Measurements from ENCODE around the gene SMIM27. TPM values are rescaled to one million over a fixed set of nuclear protein-coding genes. Genes with fewer than 3 reads are reported as not detected.

SMIM27 gene
- total RNA-seq, 4 donors from 2014 or later, result 4.1 to 10.9 (median 4.6) TPM

- no peak for TF ChIP-seq CTCF (IDR thresholded peaks at IDR 0.05; ENCODE audit: low read depth)
These were observed 13.8 kb downstream of the SMIM27 start for GRCh38 chr9:32565967-32566366.

GRCh38 chr9:32566770-32567169, 14.6 kb downstream of the SMIM27 start:
- TF ChIP-seq CTCF (IDR thresholded peaks at IDR 0.05; ENCODE audit: low read depth), result no peak

GRCh38 chr9:32570262-32570661, 18.1 kb downstream of the SMIM27 start:
- no peak for TF ChIP-seq CTCF (IDR thresholded peaks at IDR 0.05; ENCODE audit: low read depth)

- TF ChIP-seq CTCF (IDR thresholded peaks at IDR 0.05; ENCODE audit: low read depth), result no peak
These were observed 20.1 kb downstream of the SMIM27 start for GRCh38 chr9:32571969-32572899.

- no peak for TF ChIP-seq CTCF (IDR thresholded peaks at IDR 0.05; ENCODE audit: low read depth)
These were observed 20.9 kb downstream of the SMIM27 start, which contains the start of gene NDUFB6 for GRCh38 chr9:32572900-32573523. Gene NDUFB6 (minus strand): TSS chr9:32573159. CDS start chr9:32573060, 99 bp downstream.

- no peak for TF ChIP-seq CTCF (IDR thresholded peaks at IDR 0.05; ENCODE audit: low read depth)
These were observed 21.7 kb downstream of the SMIM27 start for GRCh38 chr9:32573821-32574220.

- TF ChIP-seq CTCF (IDR thresholded peaks at IDR 0.05; ENCODE audit: low read depth), result no peak
These were observed 22.7 kb downstream of the SMIM27 start for GRCh38 chr9:32574858-32575257.
